Prostate gland (tissue), 2 donors: ENCODE measurements around the gene PCDH9. TPM values are rescaled to one million over a fixed set of nuclear protein-coding genes. Genes with fewer than 3 reads are reported as not detected.

Experiments used
- DNase-seq: peaks from one replicate; pipeline ENCODE4 v3.0.0-alpha.2; 2019; ENCODE audit warnings: low spot score
- H3K27ac ChIP-seq, 2 donors: fragments of 200-600 bp; sonication (generic); 2 replicates each; pipeline ENCODE4 v1.5.1; 2017 to 2019
- H3K27me3 ChIP-seq: fragments of 200-600 bp; sonication (generic); replicated peaks from 2 replicates; pipeline ENCODE4 v1.5.1; 2019; ENCODE audit not compliant: insufficient read depth
- H3K36me3 ChIP-seq, 2 donors: fragments of 200-600 bp; sonication (generic); 1 replicate in 1 of 2; 2 replicates in 1 of 2; pipeline versions ENCODE4 v1.5.1 to v1.8.1; 2017 to 2019
- H3K4me1 ChIP-seq: fragments of 200-600 bp; sonication (generic); replicated peaks from 2 replicates; pipeline ENCODE4 v1.5.1; 2019
- H3K4me3 ChIP-seq, 2 donors: fragments of 200-600 bp; sonication (generic); 2 replicates each; pipeline ENCODE4 v1.5.1; 2017 to 2019
- H3K9me3 ChIP-seq: fragments of 200-600 bp; sonication (generic); 2 replicates; pipeline ENCODE4 v1.5.1; 2017
- POLR2A ChIP-seq: fragments of 450-650 bp; IDR thresholded peaks from one replicate; pipeline ENCODE4 v1.6.1; 2016; ENCODE audit warnings: antibody characterized with exemption, mild to moderate bottlenecking
- POLR2AphosphoS5 ChIP-seq: sonication (generic); formaldehyde crosslinking; IDR thresholded peaks from one replicate; pipeline ENCODE4 v1.6.1; 2017; ENCODE audit warnings: antibody characterized with exemption
- WGBS: methylation state at CpG from one replicate; pipeline ENCODE4 v1.1.5; 2018; 5-methylcytosine and 5-hydroxymethylcytosine counted together
- intact Hi-C: fragments of 100-400 bp; cut with DNase I; formaldehyde crosslinking; loops from one replicate; pipeline ENCODE4 v1.14.2; 2022
- total RNA-seq, 2 donors: library from RNA; depleted of rRNA; stranded (reverse); fragments of >200 nt; gene quantifications; one replicate each; pipeline ENCODE4 v1.1.0, GENCODE V29; 2016
- TF ChIP-seq, protein P1 (sequence below), 4 experiments: fragments of 200-600 bp in 2 of 4; fragments of 450-650 bp in 2 of 4; sonication (generic) in 2 of 4; IDR thresholded peaks; 1 replicate in 3 of 4; 2 replicates in 1 of 4; pipeline ENCODE4 v1.5.1; 2016 to 2019; ENCODE audit warnings: antibody characterized with exemption in 4 of 4, mild to moderate bottlenecking in 2 of 4, moderate library complexity in 2 of 4

The PCDH9 gene
- total RNA-seq, 2 donors from 2014 or later: 1.8 to 5.5 TPM

DNA sequence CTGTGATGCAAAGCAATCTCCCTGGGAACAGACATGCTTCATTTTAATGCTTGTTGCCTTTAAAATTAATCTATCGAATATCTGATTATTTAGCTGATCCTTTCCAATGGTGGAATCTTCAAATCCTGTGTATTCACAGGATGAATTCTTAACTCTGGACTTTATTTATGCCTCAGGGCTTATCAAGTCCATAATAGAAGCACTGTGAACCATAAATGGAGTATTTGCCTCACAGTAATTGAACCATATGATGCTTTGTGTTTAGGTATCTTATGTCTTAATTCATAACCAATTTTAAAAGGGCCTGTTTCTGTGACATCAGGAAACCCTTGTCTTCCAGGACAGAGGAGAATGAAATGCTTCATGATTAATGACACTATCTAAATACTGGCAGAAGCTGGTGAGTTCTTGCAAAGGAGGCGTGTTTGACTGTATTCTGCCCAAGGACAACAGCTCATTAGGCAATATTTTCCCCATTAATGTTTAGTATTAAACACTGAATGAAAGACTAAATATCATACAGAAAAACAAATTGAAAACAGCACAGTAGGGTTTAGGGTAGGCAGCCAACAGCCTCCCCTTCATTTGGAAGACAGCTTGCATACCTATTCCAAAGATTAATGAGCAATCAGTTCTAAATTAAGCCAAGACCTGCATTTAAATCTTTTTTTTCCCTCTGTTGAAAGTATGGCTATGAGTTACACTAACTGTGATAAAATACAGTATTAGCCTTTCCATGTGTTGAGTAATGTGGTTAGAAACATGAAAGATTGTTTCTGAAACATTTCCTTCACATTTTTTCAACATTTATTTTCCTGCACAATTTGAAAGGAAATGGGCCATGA lies 709.4 kb downstream of the PCDH9 start:
- intact Hi-C loops: no loop called here
- H3K27ac ChIP-seq: no peak overlapping the region
- no peaks in the 10 kb centered on the region for H3K4me1 ChIP-seq
- H3K36me3 ChIP-seq: no peaks in the 10 kb centered on the region
- WGBS: 45% methylated on average over 2 of the region's 2 CpGs
- no peak for TF ChIP-seq POLR2A
- TF ChIP-seq POLR2AphosphoS5: no peak
- TF ChIP-seq, protein P1, sequence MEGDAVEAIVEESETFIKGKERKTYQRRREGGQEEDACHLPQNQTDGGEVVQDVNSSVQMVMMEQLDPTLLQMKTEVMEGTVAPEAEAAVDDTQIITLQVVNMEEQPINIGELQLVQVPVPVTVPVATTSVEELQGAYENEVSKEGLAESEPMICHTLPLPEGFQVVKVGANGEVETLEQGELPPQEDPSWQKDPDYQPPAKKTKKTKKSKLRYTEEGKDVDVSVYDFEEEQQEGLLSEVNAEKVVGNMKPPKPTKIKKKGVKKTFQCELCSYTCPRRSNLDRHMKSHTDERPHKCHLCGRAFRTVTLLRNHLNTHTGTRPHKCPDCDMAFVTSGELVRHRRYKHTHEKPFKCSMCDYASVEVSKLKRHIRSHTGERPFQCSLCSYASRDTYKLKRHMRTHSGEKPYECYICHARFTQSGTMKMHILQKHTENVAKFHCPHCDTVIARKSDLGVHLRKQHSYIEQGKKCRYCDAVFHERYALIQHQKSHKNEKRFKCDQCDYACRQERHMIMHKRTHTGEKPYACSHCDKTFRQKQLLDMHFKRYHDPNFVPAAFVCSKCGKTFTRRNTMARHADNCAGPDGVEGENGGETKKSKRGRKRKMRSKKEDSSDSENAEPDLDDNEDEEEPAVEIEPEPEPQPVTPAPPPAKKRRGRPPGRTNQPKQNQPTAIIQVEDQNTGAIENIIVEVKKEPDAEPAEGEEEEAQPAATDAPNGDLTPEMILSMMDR (IDR thresholded peaks at IDR 0.05): no peak
- no peak overlapping the region for H3K4me3 ChIP-seq
- no peak for DNase-seq
- H3K27me3 ChIP-seq: no peaks in the 10 kb centered on the region
- no peaks in the 10 kb centered on the region for H3K9me3 ChIP-seq

DNA sequence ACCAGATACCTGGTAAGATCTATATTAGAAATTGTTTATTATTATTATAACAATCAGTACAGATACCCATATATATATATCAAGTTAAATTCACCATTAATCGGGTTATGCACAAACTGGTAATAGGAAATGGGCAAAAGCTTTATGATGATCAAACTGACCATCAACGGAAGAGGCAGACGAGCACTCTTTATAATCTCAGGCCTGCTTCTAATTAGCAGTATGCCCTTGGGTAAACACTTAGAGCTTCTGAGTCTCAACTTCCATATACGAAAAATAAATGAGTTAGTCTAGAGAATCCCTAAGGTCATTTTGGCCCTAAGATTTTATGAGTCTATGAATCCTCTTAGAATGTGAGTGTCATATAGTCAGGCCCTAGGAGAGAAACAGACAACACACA lies 710.9 kb downstream of the PCDH9 start:
- Histone ChIP-seq H3K27me3 (no peaks in the 10 kb centered on the region), H3K4me1 (no peaks in the 10 kb centered on the region), H3K36me3 (no peaks in the 10 kb centered on the region), H3K9me3 (no peaks in the 10 kb centered on the region), H3K4me3 (no peak overlapping the region), H3K27ac (no peak overlapping the region)
- intact Hi-C loops: no loop called here
- no peak for TF ChIP-seq POLR2AphosphoS5
- TF ChIP-seq POLR2A: no peak
- TF ChIP-seq, protein P1 (IDR thresholded peaks at IDR 0.05): no peak
- 91% methylated on average over 4 of the region's 4 CpGs for WGBS
- DNase-seq: no peak

DNA sequence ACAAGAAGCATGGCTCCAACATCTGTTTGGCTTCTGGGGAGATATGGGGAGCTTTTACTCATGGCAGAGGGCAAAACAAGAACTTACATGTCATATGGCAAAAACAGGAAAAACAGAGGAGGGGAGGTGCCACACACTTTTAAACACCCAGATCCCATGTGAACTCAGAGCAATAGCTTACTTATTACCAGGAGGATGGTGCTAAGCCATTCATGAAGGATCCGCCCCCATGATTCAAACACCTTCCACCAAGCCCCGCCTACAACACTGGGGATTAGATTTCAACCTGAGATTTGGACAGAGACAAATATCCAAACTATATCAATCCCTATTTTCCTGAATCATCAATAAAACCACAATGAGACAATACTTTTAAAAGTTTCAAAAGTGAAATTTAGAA lies 712.1 kb downstream of the PCDH9 start:
- Histone ChIP-seq H3K4me3 (no peak overlapping the region), H3K27ac (no peak overlapping the region), H3K9me3 (no peaks in the 10 kb centered on the region), H3K4me1 (no peaks in the 10 kb centered on the region), H3K27me3 (no peaks in the 10 kb centered on the region), H3K36me3 (no peaks in the 10 kb centered on the region)
- TF ChIP-seq POLR2AphosphoS5 (no peak), POLR2A (no peak)
- TF ChIP-seq, protein P1 (IDR thresholded peaks at IDR 0.05): no peak
- no peak for DNase-seq
- 90% methylated on average over 2 of the region's 2 CpGs for WGBS
- intact Hi-C loops: no loop called here

DNA sequence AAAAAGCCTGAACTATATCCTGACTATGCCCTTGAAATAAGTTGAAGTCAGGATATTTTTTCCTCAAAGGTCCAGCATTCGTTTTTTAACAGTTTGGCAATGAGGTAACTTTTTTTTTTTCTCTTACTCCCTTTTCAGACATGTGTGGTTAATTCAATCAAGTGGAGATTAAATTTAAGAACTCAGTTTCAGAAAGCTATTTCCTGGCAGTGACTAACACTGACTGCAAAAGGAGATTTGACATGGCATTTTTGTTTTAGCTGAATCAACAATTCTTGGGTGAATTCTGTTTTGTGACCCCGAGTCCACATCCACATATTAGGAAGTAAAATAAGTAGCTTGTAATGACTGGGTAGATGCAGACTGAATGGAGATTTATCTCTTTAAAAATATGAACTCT lies 716.4 kb downstream of the PCDH9 start:
- TF ChIP-seq POLR2A: no peak
- WGBS: 56% methylated on average over 2 of the region's 2 CpGs
- no peaks in the 10 kb centered on the region for H3K4me1 ChIP-seq
- no peaks in the 10 kb centered on the region for H3K27me3 ChIP-seq
- no peaks in the 10 kb centered on the region for H3K36me3 ChIP-seq
- H3K27ac ChIP-seq: no peak overlapping the region
- H3K9me3 ChIP-seq: no peaks in the 10 kb centered on the region
- intact Hi-C loops: no loop called here
- H3K4me3 ChIP-seq: no peak overlapping the region
- DNase-seq: no peak

DNA sequence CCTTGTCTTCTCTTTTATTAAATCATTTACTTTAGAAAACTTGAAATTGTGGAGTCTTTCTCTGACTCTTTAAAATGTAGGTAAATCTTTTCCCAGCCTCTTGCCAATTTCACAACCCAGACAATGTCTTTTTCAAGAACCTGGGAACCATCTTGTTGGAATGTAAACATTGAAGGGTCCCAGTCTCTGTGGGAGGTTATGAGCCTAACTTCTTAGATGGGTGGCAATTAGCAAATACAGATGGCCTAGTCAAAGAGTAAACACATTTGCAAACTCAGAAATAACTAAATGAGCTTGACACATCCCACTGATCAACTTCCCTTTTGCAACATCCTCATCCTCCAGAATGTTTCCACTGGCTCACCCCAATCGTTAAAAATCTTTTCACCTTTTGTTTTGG lies 721.0 kb downstream of the PCDH9 start:
- Histone ChIP-seq H3K27me3 (no peaks in the 10 kb centered on the region), H3K4me3 (no peak overlapping the region), H3K4me1 (no peaks in the 10 kb centered on the region), H3K27ac (no peak overlapping the region), H3K36me3 (no peaks in the 10 kb centered on the region), H3K9me3 (no peaks in the 10 kb centered on the region)
- 63% methylated on average over 1 of the region's 1 CpG for WGBS
- TF ChIP-seq POLR2A (no peak), POLR2AphosphoS5 (no peak)
- TF ChIP-seq, protein P1 (IDR thresholded peaks at IDR 0.05): no peak
- intact Hi-C loops: no loop called here
- DNase-seq: no peak
